Measurements from ENCODE around the gene GAPDH.
"Not testable (repeated sequence)": the region's sequence is repeated elsewhere in the genome, so short reads cannot be mapped to it uniquely, and the experiment has no call there.

The GAPDH gene

DNA sequence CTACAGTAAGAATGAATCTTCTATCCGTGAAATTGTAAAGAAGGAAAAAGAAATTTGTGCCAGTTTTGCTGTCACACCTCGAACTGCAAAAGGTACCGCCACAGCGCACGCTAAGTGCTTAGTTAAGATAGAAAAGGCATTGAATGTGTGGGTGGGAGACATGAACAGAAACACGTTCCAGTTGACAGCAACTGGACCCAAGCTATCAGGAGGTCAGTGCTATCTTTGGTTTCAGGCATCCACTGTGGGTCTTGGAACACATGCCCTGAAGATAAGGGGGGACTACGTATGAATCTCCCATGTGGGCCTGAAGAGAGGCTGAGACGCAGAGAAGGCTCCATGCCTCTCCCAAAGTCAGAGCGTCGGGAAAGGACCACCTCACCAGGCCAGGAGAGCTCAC lies 11.7 kb downstream of the GAPDH start:
- no peak for ATAC-seq
- DNase-seq: no peak

DNA sequence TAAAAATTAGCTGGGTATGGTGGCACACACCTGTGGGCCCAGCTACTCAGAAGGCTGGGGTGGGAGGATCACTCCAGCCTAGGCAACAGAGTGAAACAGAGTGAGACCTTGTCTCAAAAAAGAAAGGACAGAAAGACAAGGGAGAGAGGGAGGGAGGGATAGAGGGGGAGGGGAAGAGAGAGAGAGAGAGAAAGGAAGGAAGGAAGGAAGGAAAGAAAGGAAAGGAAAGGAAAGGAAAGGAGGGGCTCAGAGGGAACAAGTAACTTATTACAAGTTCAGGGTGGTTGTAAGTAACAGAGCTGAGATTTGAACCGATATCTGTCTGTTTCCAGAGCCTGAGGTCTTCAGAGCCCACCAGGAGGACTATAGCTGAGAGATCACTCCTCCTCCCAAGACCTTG lies 13.2 kb downstream of the GAPDH start:
- DNase-seq: no peak
- no peak for ATAC-seq

DNA sequence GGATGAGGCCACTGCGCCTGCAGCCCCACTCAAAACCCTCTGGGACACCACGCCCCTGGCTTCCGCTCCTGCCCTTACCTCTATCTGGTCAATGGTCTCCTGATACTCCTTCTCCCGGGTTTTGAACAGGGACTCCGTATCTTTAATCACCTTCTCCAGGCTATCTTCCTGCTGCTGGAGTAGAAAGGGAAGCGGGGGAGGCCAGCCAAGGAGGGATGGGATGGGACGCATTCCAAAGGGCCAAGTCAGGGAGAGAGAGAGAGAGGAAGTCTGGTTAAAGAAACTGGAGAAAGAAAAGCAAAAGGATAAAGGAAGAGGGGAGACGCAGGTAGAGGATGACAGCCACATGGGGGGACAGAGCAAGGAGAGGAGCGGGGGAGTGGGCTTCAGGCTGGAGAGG lies 13.7 kb downstream of the GAPDH start:
- ATAC-seq: no peak
- DNase-seq: no peak

- no peak for ATAC-seq
- no peak for DNase-seq
These were observed 14.2 kb downstream of the GAPDH start for GRCh38 chr12:6548556-6548955.

GRCh38 chr12:6548966-6549683 lies 14.8 kb downstream of the GAPDH start:
- ATAC-seq: no peak

GRCh38 chr12:6549684-6550151 lies 15.4 kb downstream of the GAPDH start:
- DNase-seq (no peak), ATAC-seq (no peak)

More at GRCh38 chr12:6548966-6549683, 14.8 kb downstream of the GAPDH start:
- DNase-seq: no peak

- DNase-seq (no peak), ATAC-seq (no peak)
These were observed 16.2 kb downstream of the GAPDH start for GRCh38 chr12:6550294-6551062.

DNA sequence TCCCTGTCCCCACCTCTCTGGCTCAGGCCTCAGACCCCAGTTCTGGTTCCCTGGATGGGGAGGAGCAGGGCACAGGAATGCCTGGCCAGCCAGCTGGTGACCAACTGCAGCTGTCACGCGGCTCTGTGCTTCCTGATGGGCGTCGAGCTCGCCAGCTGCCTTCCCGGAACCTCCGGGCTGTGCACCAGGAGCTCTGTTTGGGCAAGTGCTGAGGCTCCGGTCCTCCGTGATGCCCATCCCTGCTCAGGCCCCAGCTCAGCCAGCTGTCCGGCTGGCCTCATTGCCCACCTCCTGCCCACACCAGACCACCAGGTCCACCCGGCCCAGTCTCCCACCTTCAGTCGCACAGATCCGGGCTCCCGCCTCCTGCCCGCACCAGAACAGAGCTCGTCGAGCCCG lies 16.7 kb downstream of the GAPDH start:
- ATAC-seq: no peak
- no peak for DNase-seq

DNA sequence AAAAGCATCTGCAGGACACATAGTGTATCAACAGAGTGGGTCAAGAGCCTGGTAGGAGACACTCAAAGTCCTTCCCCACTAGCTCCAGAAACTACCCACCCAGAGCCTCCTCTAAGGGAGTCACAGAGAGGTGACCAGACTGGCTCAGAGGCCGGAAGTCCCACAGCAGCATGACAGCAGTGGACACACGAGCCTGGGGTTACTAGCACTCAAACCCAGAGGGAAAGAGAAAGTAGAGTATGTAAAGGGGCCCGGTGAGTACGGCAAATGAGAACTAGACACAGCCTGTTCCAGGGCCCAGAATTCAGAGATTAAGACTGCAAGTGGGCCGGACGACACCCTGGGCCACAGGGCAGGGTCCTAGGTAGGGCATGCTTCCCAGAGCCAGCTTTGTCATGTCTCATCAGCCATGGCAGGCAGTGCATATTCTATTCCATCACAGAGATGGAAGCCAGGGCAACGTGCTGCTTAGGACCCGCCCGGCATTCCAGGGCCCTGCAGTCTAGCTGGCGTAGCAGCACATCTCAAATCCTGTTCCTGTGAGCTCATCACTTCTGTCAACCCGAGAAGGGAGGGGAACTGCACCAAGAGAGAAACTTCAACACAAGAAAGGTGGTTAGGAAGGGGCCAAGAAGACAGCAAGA lies 17.3 kb downstream of the GAPDH start:
- ATAC-seq: no peak
- DNase-seq: no peak

DNA sequence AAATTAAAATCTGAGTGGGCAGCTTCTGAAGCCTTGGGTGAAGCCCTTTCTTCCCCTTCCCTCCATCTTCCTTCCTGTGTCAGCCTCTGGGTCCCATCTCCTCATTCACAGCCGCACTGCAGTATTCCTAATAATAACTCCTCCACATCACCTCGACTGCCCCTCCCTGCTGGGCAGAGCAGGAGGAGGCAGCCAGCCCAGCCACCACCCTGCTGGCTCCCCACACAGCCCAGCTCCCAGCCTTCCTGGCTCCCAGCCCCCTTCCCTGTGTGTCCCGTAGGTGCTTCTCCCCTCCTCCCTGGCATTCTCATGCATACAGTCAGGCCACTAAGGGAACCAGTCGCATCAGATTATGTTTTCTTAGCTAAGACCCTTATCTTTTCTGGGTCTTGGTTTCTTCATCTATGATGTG lies 17.8 kb downstream of the GAPDH start:
- DNase-seq (no peak), ATAC-seq (no peak)

DNA sequence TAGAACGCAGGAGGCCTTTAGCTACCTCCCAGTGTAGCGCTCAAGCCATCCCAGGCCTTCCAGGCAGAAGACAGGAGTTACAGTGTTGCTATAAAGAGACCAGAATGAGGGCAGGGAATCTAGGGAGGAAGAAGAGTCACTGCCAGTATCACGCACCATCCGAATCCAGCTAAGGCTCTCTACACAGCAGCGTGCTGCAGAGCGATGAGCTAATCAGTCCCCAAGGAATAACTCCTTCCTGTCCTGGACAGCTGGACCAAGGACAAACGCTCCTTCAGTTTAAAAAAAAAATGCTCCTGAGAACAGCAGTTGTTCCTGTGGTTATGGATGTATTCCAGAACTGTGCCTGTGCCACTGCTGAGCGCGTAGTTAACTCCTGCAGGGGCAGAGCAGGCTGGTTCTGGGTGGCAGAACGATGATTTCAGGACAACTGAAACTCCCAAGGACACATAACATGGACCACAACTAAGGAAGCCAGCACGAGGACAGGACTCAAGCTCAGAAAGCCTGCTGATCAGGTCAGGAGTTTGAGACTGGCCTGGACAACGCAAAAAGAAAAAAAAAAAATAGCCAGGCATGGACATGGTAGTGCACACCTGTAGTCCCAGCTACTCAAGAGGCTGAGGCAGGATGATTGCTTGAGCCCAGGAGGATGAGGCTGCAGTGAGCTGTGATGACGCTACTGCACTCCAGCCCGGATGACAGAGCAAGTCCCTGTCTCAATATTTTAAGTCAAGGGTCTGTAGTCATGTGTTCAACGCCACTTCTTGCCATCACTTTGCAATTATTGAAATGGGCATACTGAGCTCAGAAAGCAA lies 18.9 kb downstream of the GAPDH start:
- ATAC-seq: no peak
- no peak for DNase-seq

DNA sequence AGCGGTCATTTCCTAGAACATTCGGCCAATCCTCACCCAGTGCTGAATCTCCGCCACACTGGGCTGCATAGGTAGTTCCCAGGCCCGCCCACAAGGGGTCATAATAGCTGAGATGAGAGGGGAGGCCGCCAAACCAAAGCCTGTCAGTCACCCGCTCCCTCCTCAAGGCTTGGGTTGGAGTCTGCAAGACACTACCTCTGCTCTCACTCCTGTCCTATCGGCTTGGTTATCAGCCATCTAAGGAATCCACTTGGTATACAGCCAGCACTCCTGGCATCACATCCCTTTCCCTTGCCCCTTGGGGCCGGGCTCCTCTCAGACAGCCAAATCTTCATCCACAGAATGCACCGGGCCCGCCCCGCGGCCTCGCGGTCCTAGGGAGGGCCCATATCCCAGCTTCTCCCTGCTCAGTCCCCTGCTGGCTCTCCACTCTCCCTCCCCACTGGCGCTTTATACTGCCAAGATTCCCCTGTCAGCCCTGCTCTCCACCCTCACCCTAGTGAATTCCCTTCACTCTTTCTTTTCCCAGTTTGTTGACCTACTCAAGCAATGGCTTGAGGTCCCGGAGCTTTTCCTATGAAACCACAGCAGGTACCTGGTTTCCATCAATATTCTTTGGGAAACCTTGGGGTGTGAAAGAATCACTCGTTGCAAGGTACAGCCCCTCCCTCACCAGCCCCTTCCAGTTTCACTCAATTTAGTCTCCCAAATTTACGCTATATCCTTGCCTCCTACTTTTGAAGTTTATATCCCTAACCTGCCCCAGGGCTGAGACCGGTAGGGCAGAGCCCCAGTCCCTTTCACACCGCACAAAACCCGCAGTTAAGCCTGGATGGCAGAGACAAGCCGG lies 20.1 kb downstream of the GAPDH start:
- ATAC-seq (peak; percentile 72), DNase-seq (peak; percentile 86)

GRCh38 chr12:6555018-6555691 lies 20.8 kb downstream of the GAPDH start:
- DNase-seq: peak; percentile 38
- ATAC-seq: no peak

- not testable (repeated sequence) for DNase-seq, ATAC-seq
These were observed 22.1 kb downstream of the GAPDH start for GRCh38 chr12:6556496-6556817.

DNA sequence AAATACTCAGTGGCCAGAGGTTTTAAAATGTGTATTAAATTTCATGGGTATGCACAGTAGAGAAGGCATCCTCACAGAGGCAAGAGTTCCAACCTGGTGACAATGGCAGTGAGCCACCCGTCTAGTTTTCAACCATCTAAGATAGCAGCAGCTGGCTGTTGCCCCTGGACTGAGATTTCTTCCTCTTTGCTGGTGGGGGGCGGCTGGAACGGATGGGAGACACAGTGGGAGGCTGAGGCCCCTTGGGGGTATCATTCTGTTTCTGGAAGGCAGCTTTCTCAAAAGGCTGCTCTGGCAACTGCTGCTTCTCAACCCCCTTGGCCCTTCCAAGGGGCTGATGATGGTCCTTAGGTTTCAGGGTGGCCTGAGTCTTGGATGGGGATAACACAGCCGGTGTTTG lies 22.5 kb downstream of the GAPDH start:
- DNase-seq (no peak), ATAC-seq (no peak)

DNA sequence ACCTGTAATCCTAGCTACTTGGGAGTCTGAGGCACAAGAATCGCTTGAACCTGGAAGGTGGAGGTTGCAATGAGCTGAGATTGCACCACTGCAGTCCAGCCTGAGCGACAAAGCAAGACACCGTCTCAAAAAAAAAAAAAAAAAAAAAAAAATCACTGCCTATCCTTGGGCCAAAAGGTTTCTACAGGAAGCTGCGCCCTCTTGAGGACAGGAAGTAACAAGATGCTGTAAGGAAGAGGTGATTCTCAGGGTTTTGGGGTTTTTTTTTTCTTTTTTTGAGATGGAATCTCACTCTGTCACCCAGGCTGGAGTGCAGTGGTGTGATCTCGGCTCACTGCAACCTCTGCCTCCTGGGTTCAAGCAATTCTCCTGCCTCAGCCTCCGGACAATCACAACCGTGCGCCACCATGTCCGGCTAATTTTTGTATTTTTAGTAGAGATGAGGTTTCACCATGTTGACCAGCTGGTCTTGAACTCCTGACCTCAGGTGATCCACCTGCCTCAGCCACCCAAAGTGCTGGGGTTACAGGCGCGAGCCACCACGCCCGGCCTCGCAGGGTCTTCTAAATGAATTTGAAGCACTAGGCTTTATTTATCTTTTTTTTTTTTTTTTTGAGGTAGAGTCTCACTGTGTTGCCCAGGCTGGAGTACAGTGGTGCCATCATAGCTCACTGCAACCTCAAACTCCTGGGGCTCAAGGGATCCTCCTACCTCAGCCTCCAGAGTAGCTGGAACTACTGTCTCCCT lies 23.9 kb downstream of the GAPDH start:
- DNase-seq: peak; percentile 44
- ATAC-seq: not testable (repeated sequence)

DNA sequence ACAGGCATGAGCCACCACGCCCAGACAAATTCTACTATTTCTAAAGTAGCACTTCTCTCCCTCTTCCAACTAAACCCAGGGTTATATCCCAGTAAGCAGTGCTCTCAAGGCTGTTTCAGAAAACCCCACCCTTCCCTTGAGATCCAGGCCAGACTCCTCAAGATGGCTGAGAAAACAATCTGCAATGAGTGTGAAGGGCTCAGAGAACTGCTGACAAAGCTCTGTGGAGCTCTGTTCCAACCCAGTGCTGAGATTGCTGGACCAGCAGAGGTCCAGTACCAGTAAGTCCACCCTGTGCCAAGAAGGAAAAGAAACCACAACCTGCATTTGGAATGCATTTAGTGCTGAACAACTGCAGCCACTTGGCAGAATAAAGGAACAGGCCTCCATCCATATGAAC lies 25.2 kb downstream of the GAPDH start:
- no peak for DNase-seq
- ATAC-seq: no peak

GRCh38 chr12:6560501-6561205 lies 26.3 kb downstream of the GAPDH start:
- DNase-seq (no peak), ATAC-seq (no peak)

GRCh38 chr12:6562881-6563280 lies 28.6 kb downstream of the GAPDH start:
- DNase-seq (no peak), ATAC-seq (no peak)

All from stimulated activated naive CD8-positive, alpha-beta T cell treated with anti-CD3 and anti-CD28 coated beads, Interleukin-15, Interleukin-2, amounts not matched to agents 100 U/mL and 50 U/mL, for 24 hours (primary cell).